K562 (cell line): ENCODE data around the gene KRTAP5-5. TPM values are rescaled to one million over a fixed set of nuclear protein-coding genes. Genes with fewer than 3 reads are reported as not detected.

Experiments
- ATAC-seq: fragments of 200-7000 bp; cut with Tn5 transposase; 3 replicates; pipeline ENCODE4 v1.9.1; 2020; ENCODE audit warnings: moderate library complexity
- BruUV-seq: library from RNA; stranded (reverse); fragments of 400-500 nt; replicated peaks from 2 replicates; lab custom pipeline; 2021; lab: Mats Ljungman, UMichigan
- CTCF ChIA-PET: fragments of 300-600 bp; formaldehyde crosslinking; extraction: SDS; loops from one replicate; lab custom pipeline; 2021; ENCODE audit warnings: low intra/inter-chr PET ratio; lab: Yijun Ruan, JAX
- POLR2A ChIA-PET: fragments of 300-600, 350-650 bp; sonication (Branson Sonifier 250); formaldehyde crosslinking; extraction: SDS; loops from one replicate; lab custom pipeline; 2021; ENCODE audit warnings: antibody characterized with exemption, inconsistent platforms; lab: Yijun Ruan, JAX
- DNase-seq, 4 experiments: peaks; one replicate each; pipeline versions ENCODE4 v3.0.0 to v3.0.0-alpha.2; 2011 to 2018; ENCODE audit warnings: low spot score in 3 of 4, mixed read lengths in 3 of 4; ENCODE audit errors: extremely low read depth in 1 of 4
- FAIRE-seq: peaks from 2 replicates; lab custom pipeline; 2011; peaks lifted over from hg19 to GRCh38; lab: Jason Lieb, UNC
- H2AFZ ChIP-seq: 2 replicates; pipeline ENCODE4 v1.6.0; 2011; ENCODE audit warnings: low read depth, low read length, control low read depth, inconsistent platforms
- H3K27ac ChIP-seq: fragments of 200-600 bp; 3 replicates; pipeline ENCODE4 v1.8.0; 2011; ENCODE audit warnings: low read depth, mild to moderate bottlenecking, control low read depth, inconsistent platforms, low read length, moderate library complexity, mixed read lengths; ENCODE audit errors: extremely low read depth
- H3K27me3 ChIP-seq, 2 experiments: fragments of 300-600 bp in 1 of 2; 2 replicates in 1 of 2; 3 replicates in 1 of 2; pipeline versions ENCODE4 v1.6.0 to v1.8.0; 2011; ENCODE audit warnings: inconsistent platforms in 2 of 2, low read length in 2 of 2, mild to moderate bottlenecking in 1 of 2, mixed read lengths in 1 of 2, moderate library complexity in 1 of 2; ENCODE audit not compliant: control insufficient read depth in 2 of 2, insufficient read depth in 2 of 2
- H3K36me3 ChIP-seq: fragments of 300-600 bp; 3 replicates; pipeline ENCODE4 v1.8.0; 2011; ENCODE audit warnings: mild to moderate bottlenecking, low read length, inconsistent platforms; ENCODE audit not compliant: control insufficient read depth, insufficient read depth
- H3K4me1 ChIP-seq, 2 experiments: fragments of 200-600 bp in 1 of 2; replicated peaks in 1 of 2; 2 replicates in 1 of 2; 3 replicates in 1 of 2; pipeline versions ENCODE4 v1.5.1 to v1.8.0; 2011; ENCODE audit warnings: inconsistent platforms in 2 of 2, low read length in 2 of 2, mild to moderate bottlenecking in 1 of 2, mixed read lengths in 1 of 2, moderate library complexity in 1 of 2; ENCODE audit not compliant: control insufficient read depth in 2 of 2, insufficient read depth in 2 of 2
- H3K4me2 ChIP-seq: 2 replicates; pipeline ENCODE4 v1.6.1; 2011; ENCODE audit warnings: low read length, control low read depth, inconsistent platforms, mixed read lengths; ENCODE audit not compliant: insufficient read depth
- H3K4me3 ChIP-seq: fragments of 200-600 bp; sonication (generic), shearing (Covaris generic); 2 replicates; pipeline ENCODE4 v1.5.1; 2016; ENCODE audit warnings: control low read depth, inconsistent platforms
- H3K79me2 ChIP-seq: fragments of 200-600 bp; 3 replicates; pipeline ENCODE4 v1.8.0; 2011; ENCODE audit warnings: low read length, inconsistent platforms; ENCODE audit not compliant: control insufficient read depth, insufficient read depth
- H3K9ac ChIP-seq, 2 experiments: 2 replicates each; pipeline versions ENCODE4 v1.6.0 to v1.6.1; 2011; ENCODE audit warnings: low read depth in 2 of 2, low read length in 2 of 2, control low read depth in 1 of 2, inconsistent platforms in 1 of 2, mild to moderate bottlenecking in 1 of 2, mixed read lengths in 1 of 2; ENCODE audit not compliant: insufficient read depth in 1 of 2
- H3K9me1 ChIP-seq: one replicate; pipeline ENCODE4 v1.6.0; 2011; ENCODE audit warnings: inconsistent platforms, mild to moderate bottlenecking, low read length, moderate library complexity; ENCODE audit not compliant: control insufficient read depth, insufficient read depth
- H3K9me3 ChIP-seq: replicated peaks from 2 replicates; pipeline ENCODE4 v1.5.1; 2011; ENCODE audit warnings: low read depth, low read length, inconsistent platforms; ENCODE audit not compliant: control insufficient read depth, insufficient read depth
- H4K20me1 ChIP-seq: replicated peaks from 2 replicates; pipeline ENCODE4 v1.6.1; 2011; ENCODE audit warnings: low read length, inconsistent platforms, mixed read lengths; ENCODE audit not compliant: control insufficient read depth, insufficient read depth
- ARHGAP35 ChIP-seq: fragments of 450-650 bp; IDR thresholded peaks from 2 replicates; pipeline ENCODE4 v1.6.1; 2018; ENCODE audit not compliant: partially characterized antibody
- BCL6 ChIP-seq: fragments of 250-450 bp; sonication (Bioruptor Pico); IDR thresholded peaks from 2 replicates; pipeline ENCODE4 v1.4.0; 2020
- CC2D1A ChIP-seq: fragments of 450-650 bp; IDR thresholded peaks from 2 replicates; pipeline ENCODE4 v1.6.1; 2017; ENCODE audit warnings: mild to moderate bottlenecking
- ETV5 ChIP-seq: sonication (generic); formaldehyde crosslinking; IDR thresholded peaks from 2 replicates; pipeline ENCODE4 v1.4.0; 2020; ENCODE audit warnings: low read depth, mild to moderate bottlenecking, missing genetic modification reagents
- HNRNPK ChIP-seq: fragments of 200-400 bp; formaldehyde crosslinking; IDR thresholded peaks from one replicate; pipeline ENCODE4 v1.6.1; 2018; ENCODE audit warnings: mild to moderate bottlenecking, low read depth, low read length; ENCODE audit not compliant: poor library complexity, severe bottlenecking
- KDM2B ChIP-seq: fragments of 250-450 bp; sonication (Bioruptor Pico); IDR thresholded peaks from 2 replicates; pipeline ENCODE4 v1.8.0; 2021; ENCODE audit warnings: mild to moderate bottlenecking, moderate library complexity
- SIN3B ChIP-seq: fragments of 450-650 bp; IDR thresholded peaks from 2 replicates; pipeline ENCODE4 v1.6.1; 2017; ENCODE audit warnings: low read depth, mild to moderate bottlenecking, moderate library complexity
- SIRT6 ChIP-seq: IDR thresholded peaks from one replicate; pipeline ENCODE4 v1.6.1; 2012; ENCODE audit warnings: low read depth, mild to moderate bottlenecking, control low read depth, inconsistent platforms, low read length, moderate library complexity
- SMAD2 ChIP-seq: fragments of 150-350 bp; IDR thresholded peaks from 2 replicates; pipeline ENCODE4 v1.6.1; 2014; ENCODE audit warnings: low read depth, mild to moderate bottlenecking, low read length
- ZNF318 ChIP-seq, 2 experiments: fragments of 450-650 bp; IDR thresholded peaks; 2 replicates each; pipeline ENCODE4 v1.6.1; 2016; ENCODE audit warnings: mild to moderate bottlenecking in 2 of 2, borderline replicate concordance in 1 of 2, low read depth in 1 of 2, moderate library complexity in 1 of 2
- ZNF76 ChIP-seq: fragments of 250-450 bp; sonication (Bioruptor Pico); IDR thresholded peaks from 2 replicates; pipeline ENCODE4 v1.4.0; 2020; ENCODE audit warnings: mild to moderate bottlenecking, moderate library complexity, borderline replicate concordance
- WGBS: fragments of 100-300 bp; shearing (Covaris generic); methylation state at CpG from one replicate; pipeline ENCODE4 v1.1.6; 2016; ENCODE audit warnings: low coverage, mixed read lengths; ENCODE audit not compliant: insufficient coverage; ENCODE audit errors: missing lambda C conversion rate; 5-methylcytosine and 5-hydroxymethylcytosine counted together
- in situ Hi-C: fragments of 300-500 bp; cut with MboI; formaldehyde crosslinking; loops from 4 replicates; pipeline ENCODE4 v1.15.0; 2018; ENCODE audit warnings: inconsistent platforms, mixed read lengths
- intact Hi-C: fragments of 100-400 bp; cut with micrococcal nuclease; formaldehyde crosslinking; loops from 2 replicates; pipeline ENCODE4 v1.14.2; 2022
- polyA plus RNA-seq, 8 experiments: library from polyadenylated mRNA; depleted of rRNA in 4 of 8; stranded (reverse) in 5 of 8; unstranded in 3 of 8; fragments of >200 nt; fragmentation: Nextera tagmentation in 2 of 8; fragmentation: Illumina TruSeq in 1 of 8; extraction: Ambion mirVana in 2 of 8; extraction: Trizol in 1 of 8; gene quantifications; 2 replicates each; pipeline versions ENCODE4 v1.2.1 to v1.2.3, GENCODE V29; 2011 to 2014; ENCODE audit warnings: inconsistent platforms in 1 of 8, missing spikeins in 1 of 8
- total RNA-seq, 7 experiments: library from RNA; depleted of rRNA in 6 of 7; stranded (reverse); fragments of >200 nt in 6 of 7; fragmentation: Illumina TruSeq in 2 of 7; extraction: Trizol in 2 of 7; gene quantifications; 2 replicates each; pipeline versions ENCODE4 v1.2.1 to v1.2.3, GENCODE V29; 2011 to 2021; ENCODE audit warnings: low replicate concordance in 1 of 7
- TF ChIP-seq, protein P1 (sequence below): fragments of 450-650 bp; formaldehyde crosslinking; IDR thresholded peaks from 2 replicates; pipeline ENCODE4 v1.4.0; 2022; ENCODE audit warnings: missing genetic modification characterization

The KRTAP5-5 gene
- total and polyA plus RNA-seq, 9 of the 15 experiments (the other 6 are each of a cell fraction or from before 2014, with no cell fraction given) = not detected

GRCh38 chr11:1633864-1634263 lies 4.3 kb downstream of the KRTAP5-5 start:
- Histone ChIP-seq H3K9ac (no peak overlapping the region), H3K4me1 (peaks cover 0 to under 1% of the 10 kb centered on the region in 2 experiments; a peak in 1 of 5 replicates), H3K9me1 (no peaks in the 10 kb centered on the region), H3K9me3 (no peaks in the 10 kb centered on the region), H4K20me1 (peaks cover 7% of the 10 kb centered on the region), H3K36me3 (no peaks in the 10 kb centered on the region), H3K79me2 (no peaks in the 10 kb centered on the region)
- ATAC-seq = no peak
- 0% methylated on average over 9 of the region's 10 CpGs for WGBS
- in situ Hi-C loops = no loop called here
- no peak for FAIRE-seq
- BruUV-seq = no TSS peak
- TF ChIP-seq ARHGAP35 (no peak), KDM2B (CRISPR knock-in tag) (no peak), CC2D1A (no peak), HNRNPK (no peak), ETV5 (CRISPR knock-in tag) (no peak), SMAD2 (no peak), SIRT6 (no peak), ZNF318 (IDR thresholded peaks at IDR 0.05; ENCODE audit: borderline replicate concordance in 1 of 2, low read depth in 1 of 2) (no peak), BCL6 (CRISPR knock-in tag) (no peak), ZNF76 (no peak), SIN3B (no peak)
- TF ChIP-seq, protein P1, sequence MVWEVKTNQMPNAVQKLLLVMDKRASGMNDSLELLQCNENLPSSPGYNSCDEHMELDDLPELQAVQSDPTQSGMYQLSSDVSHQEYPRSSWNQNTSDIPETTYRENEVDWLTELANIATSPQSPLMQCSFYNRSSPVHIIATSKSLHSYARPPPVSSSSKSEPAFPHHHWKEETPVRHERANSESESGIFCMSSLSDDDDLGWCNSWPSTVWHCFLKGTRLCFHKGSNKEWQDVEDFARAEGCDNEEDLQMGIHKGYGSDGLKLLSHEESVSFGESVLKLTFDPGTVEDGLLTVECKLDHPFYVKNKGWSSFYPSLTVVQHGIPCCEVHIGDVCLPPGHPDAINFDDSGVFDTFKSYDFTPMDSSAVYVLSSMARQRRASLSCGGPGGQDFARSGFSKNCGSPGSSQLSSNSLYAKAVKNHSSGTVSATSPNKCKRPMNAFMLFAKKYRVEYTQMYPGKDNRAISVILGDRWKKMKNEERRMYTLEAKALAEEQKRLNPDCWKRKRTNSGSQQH (CRISPR knock-in tag) = no peak
- TF ChIP-seq, all 486 proteins: peak for 0
- H2AFZ ChIP-seq = no peak overlapping the region
- H3K27me3 ChIP-seq = peaks cover 10 to 54% of the 10 kb centered on the region in 2 experiments
- ChIA-PET POLR2A (no interaction called here), CTCF (no interaction called here)
- H3K4me3 ChIP-seq = no peak overlapping the region
- intact Hi-C loops = no loop called here
- DNase-seq = no peak
- H3K4me2 ChIP-seq = no peak overlapping the region
- H3K27ac ChIP-seq = no peak overlapping the region
